Dermis microvascular lymphatic vessel endothelial cell (primary cell): Measurements from ENCODE around the gene BUB1B. TPM values are rescaled to one million over a fixed set of nuclear protein-coding genes. Genes with fewer than 3 reads are reported as not detected.
"Not testable (repeated sequence)": the region's sequence is repeated elsewhere in the genome, so short reads cannot be mapped to it uniquely, and the experiment has no call there.

Experiments used
- DNase-seq, 2 donors: peaks; one replicate each; pipeline versions ENCODE4 v3.0.0 to v3.0.0-alpha.2; 2010; ENCODE audit warnings: low read depth in 2 of 2
- total RNA-seq: library from RNA; depleted of rRNA; stranded (reverse); fragments of >200 nt; gene quantifications from 2 replicates; pipeline ENCODE4 v1.2.1, GENCODE V29; 2014

BUB1B gene, protein sequence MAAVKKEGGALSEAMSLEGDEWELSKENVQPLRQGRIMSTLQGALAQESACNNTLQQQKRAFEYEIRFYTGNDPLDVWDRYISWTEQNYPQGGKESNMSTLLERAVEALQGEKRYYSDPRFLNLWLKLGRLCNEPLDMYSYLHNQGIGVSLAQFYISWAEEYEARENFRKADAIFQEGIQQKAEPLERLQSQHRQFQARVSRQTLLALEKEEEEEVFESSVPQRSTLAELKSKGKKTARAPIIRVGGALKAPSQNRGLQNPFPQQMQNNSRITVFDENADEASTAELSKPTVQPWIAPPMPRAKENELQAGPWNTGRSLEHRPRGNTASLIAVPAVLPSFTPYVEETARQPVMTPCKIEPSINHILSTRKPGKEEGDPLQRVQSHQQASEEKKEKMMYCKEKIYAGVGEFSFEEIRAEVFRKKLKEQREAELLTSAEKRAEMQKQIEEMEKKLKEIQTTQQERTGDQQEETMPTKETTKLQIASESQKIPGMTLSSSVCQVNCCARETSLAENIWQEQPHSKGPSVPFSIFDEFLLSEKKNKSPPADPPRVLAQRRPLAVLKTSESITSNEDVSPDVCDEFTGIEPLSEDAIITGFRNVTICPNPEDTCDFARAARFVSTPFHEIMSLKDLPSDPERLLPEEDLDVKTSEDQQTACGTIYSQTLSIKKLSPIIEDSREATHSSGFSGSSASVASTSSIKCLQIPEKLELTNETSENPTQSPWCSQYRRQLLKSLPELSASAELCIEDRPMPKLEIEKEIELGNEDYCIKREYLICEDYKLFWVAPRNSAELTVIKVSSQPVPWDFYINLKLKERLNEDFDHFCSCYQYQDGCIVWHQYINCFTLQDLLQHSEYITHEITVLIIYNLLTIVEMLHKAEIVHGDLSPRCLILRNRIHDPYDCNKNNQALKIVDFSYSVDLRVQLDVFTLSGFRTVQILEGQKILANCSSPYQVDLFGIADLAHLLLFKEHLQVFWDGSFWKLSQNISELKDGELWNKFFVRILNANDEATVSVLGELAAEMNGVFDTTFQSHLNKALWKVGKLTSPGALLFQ
- total RNA-seq, result 8.5 and 20.2 TPM in 2 replicates

DNA sequence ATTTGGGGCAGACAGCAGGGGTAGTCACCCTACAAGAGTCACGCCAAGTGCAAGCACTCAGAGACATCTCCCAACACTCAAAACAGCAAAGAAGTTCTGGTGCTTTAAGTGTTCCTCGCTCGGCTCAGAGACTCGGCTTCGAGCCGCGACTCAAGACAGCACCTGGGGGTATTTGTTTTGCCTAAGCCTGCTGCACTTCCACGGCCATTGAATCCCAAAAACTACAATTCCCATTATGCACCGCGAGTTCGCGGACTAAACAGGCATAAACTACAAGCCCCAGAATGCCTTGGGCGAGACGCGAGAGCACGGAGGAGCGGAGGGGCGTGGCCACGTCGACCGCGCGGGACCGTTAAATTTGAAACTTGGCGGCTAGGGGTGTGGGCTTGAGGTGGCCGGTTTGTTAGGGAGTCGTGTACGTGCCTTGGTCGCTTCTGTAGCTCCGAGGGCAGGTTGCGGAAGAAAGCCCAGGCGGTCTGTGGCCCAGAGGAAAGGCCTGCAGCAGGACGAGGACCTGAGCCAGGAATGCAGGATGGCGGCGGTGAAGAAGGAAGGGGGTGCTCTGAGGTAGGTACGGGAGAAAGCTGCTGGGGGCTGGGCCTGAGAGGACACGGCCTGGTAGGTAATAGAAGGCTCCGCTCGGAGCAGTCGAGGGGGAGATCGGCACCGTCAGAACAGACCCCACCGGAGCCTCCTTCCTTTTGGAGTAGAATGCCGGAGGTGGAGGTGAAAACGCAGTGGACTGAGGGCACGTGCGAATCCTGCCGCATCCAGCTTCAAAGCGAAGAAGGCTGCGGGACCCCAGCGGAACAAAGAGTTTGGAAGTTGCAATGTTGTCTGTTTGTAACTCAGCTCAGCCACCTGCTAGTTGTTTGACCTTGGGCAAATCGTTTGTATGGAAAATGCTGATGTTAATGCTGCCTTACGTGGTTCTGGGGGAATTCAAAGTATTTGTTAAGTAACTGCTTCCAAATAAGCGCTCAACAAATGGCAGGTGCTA is at the start of gene BUB1B:
Gene BUB1B (plus strand): TSS at position 381 of the 1,000 bp plus-strand sequence. CDS start 152 bp downstream, at position 533.
- peak; percentile 82 to 90 for DNase-seq

GRCh38 chr15:40111888-40112287 is 49.0 kb upstream of the BUB1B start:
- no peak for DNase-seq

DNA sequence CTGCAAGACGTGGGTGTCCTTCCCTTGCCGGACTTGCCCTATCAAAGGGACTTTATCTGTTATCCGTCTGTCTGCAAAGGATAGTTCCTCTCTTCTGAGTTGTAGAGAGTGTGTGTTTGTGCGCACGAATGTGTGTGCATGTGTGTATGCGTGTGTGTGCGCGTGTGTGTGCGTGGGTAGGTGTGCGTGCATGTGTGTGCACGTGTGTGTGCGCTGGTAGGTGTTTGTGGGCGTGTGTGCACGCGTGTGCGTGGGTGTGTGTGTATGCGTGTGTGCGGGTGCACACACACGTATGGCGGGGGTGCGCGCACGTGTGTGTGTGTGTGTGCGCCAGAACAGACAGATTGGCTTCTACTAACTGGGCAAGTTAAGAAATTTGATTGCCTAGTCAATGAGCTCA is 48.1 kb upstream of the BUB1B start:
- no peak for DNase-seq

DNA sequence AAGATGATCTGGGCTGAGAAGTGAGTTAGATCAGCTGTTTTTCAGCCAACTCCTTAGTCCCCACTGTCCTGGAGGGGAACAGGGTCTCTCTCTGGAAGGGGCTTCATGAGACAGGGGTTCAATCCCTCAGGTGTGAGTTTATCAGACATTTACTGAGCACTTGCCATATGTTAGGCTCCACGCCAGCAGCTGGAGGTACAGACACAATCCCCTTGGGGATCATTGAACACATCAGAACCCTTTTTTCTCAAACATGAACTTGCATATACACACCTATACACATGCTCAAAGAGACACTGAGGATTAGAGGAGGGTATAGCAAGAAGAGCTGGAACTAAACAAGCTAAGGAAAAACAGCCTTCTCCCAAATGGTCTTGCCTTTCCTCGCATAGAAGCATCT is 46.7 kb upstream of the BUB1B start:
- no peak for DNase-seq

DNA sequence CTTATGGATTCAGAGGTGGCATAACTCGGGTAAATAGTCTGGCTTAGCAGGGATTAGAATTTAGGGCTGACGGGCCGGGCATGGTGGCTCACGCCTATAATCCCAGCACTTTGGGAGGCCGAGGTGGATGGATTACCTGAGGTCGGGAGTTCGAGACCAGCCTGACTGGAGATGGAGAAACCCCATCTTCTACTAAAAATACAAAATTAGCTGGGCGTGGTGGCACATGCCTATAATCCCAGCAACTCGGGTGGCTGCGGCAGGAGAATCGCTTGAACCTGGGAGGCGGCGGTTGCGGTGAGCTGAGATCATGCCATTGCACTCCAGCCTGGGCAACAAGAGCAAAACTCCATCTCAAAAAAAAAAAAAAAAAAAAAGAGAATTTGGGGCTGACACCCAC is 45.8 kb upstream of the BUB1B start:
- DNase-seq, result not testable (repeated sequence)

GRCh38 chr15:40115670-40116093 is 45.2 kb upstream of the BUB1B start:
- no peak for DNase-seq

DNA sequence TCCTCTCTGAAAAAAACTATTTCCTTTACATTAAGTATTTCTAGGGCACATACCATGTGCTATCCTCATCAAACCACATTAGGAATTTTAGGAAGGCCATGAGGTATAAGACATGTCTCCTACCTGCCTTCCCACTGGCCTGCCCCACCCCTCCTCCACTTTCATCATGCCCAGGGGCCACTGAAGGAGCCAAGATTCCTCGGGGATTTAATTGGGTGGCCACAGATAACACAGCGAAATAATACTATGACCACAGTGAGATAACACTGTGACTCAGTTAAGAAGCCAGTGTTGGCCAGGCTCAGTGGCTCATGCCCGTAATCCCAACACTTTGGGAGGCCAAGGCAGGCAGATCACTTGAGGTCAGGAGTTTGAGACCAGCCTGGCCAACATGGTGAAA is 42.4 kb upstream of the BUB1B start:
- no peak for DNase-seq

DNA sequence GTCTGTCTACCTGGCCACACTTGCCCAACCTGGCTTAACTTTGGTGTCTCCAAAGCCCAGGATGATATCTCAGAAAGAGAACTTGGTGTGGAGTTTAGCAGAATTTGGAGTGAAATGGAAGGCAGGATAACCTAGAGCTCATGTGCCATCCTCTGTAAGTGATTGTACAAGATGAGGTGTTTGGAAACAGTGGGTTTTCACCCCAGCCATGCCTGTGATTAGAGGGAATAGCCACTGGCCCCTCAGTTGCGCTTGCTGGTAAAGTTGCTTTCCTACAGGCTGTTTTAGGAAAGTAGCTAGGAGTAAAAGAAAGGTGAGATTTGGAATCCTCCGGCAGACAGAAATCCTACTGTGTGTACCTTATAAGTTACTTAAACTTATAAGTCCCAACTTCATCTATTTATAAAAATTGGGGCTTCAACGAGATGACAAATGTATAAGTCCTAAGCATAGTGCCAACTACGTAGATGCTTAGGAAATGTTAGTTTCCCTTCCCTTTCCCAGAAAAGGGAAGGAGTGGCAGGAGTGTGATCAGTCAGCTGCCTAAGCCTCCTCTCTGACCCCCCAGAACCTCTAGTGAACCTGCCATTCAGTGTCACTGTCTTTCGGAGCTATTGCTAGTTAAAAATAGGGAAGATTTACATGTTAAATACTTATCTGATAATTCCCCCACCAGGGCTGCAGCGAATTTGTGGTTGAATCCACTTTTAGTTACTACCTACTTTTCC is 38.8 kb upstream of the BUB1B start:
- no peak for DNase-seq

DNA sequence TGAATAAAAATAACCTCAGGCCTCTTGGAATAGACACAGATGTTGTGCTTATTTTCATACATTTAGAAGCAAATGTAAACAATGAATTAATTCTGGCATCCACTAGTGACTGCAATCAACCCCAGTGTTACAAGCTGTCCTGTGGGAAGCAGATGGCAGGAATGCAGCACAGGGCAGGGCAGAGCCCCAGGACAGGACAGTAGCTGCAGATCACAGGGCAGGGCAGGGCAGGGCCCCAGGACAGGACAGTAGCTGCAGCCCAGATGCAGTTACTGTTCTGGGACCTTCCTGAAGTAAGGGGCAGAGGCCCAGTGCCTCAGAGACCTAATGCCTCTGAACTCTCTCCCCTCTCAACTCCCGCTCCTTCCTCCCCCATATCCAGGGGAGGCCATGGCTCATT is 37.9 kb upstream of the BUB1B start:
- not testable (repeated sequence) for DNase-seq

DNA sequence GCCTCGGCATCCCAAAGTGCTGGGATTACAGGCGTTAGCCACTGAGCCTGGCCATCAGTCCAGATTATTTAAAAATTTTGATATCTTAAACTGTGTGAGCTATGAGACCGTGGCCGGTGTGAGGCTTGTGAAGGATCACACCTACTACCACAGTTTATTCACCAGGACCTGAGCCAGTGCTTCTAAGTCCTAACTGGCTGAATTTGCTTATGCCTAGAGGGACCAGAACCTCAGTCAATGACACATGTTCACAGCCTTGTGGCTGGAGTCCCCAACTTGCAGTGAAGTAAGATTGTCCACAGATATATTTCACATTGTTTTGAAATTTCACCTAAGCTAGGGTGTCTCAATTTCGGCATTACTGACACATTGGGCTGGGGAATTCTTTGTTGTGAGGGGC is 37.0 kb upstream of the BUB1B start:
- not testable (repeated sequence) for DNase-seq

- not testable (repeated sequence) for DNase-seq
Observed at GRCh38 chr15:40124333-40124732, 36.5 kb upstream of the BUB1B start.

- not testable (repeated sequence) for DNase-seq
Observed at GRCh38 chr15:40124807-40125285, 36.0 kb upstream of the BUB1B start.

GRCh38 chr15:40125950-40126349 is 34.9 kb upstream of the BUB1B start:
- DNase-seq, result no peak

- no peak for DNase-seq
Observed at GRCh38 chr15:40128766-40129660, 31.9 kb upstream of the BUB1B start.

- no peak for DNase-seq
Observed at GRCh38 chr15:40130118-40130517, 30.8 kb upstream of the BUB1B start.

- no peak for DNase-seq
Observed at GRCh38 chr15:40130799-40131502, 29.9 kb upstream of the BUB1B start.

GRCh38 chr15:40133544-40133943 is 27.3 kb upstream of the BUB1B start:
- DNase-seq, result no peak

GRCh38 chr15:40134885-40135284 is 26.0 kb upstream of the BUB1B start:
- DNase-seq, result no peak
